Stimulated activated CD4-positive, alpha-beta T cell treated with anti-CD3 and anti-CD28 coated beads, Interleukin-4, amount 100 ng/mL, for 1 hour (primary cell): Measurements from ENCODE around the gene C1orf50.
A peak's percentile ranks its signal among the peaks of the same experiment; 100 is the strongest.

Experiments used
- DNase-seq: peaks from one replicate; pipeline ENCODE4 v3.0.0-alpha.2; 2020

The C1orf50 gene

GRCh38 chr1:42765269-42765668 is 1.8 kb upstream of the C1orf50 start:
- no peak for DNase-seq

- DNase-seq, result peak; percentile 56
These were observed 963 bp upstream of the C1orf50 start for GRCh38 chr1:42765832-42766740.

- DNase-seq, result no peak
These were observed 506 bp downstream of the C1orf50 start for GRCh38 chr1:42767510-42768000.

GRCh38 chr1:42768172-42768571 is 1.1 kb downstream of the C1orf50 start:
- DNase-seq, result no peak

- DNase-seq, result no peak
These were observed 2.8 kb downstream of the C1orf50 start for GRCh38 chr1:42769811-42770210.

GRCh38 chr1:42773420-42773819 is 6.4 kb downstream of the C1orf50 start:
- DNase-seq, result no peak

- no peak for DNase-seq
These were observed 8.0 kb downstream of the C1orf50 start for GRCh38 chr1:42774928-42775526.

- no peak for DNase-seq
These were observed 9.5 kb downstream of the C1orf50 start for GRCh38 chr1:42776502-42776901.

- peak; percentile 15 for DNase-seq
These were observed 10.8 kb downstream of the C1orf50 start for GRCh38 chr1:42777852-42778251.

- no peak for DNase-seq
These were observed 12.7 kb downstream of the C1orf50 start for GRCh38 chr1:42779725-42780124.

- DNase-seq, result no peak
These were observed 13.1 kb downstream of the C1orf50 start for GRCh38 chr1:42780176-42780575.

- DNase-seq, result no peak
These were observed 16.0 kb downstream of the C1orf50 start for GRCh38 chr1:42783092-42783491.

GRCh38 chr1:42784547-42784945 is 17.5 kb downstream of the C1orf50 start:
- no peak for DNase-seq

GRCh38 chr1:42784946-42785693 is 18.1 kb downstream of the C1orf50 start, which contains the start of gene TMEM269:
Gene TMEM269, plus strand, starts transcription at chr1:42784991. Its CDS starts 4,903 bp downstream, at chr1:42789894.
- DNase-seq, result peak; percentile 52

GRCh38 chr1:42786097-42786496 is 19.0 kb downstream of the C1orf50 start:
- DNase-seq, result no peak

GRCh38 chr1:42788021-42788420 is 21.0 kb downstream of the C1orf50 start:
- no peak for DNase-seq

- no peak for DNase-seq
These were observed 26.8 kb downstream of the C1orf50 start for GRCh38 chr1:42793824-42794223.

GRCh38 chr1:42797414-42797813 is 30.4 kb downstream of the C1orf50 start:
- DNase-seq, result no peak

- no peak for DNase-seq
These were observed 30.9 kb downstream of the C1orf50 start for GRCh38 chr1:42797979-42798378.

- DNase-seq, result no peak
These were observed 34.9 kb downstream of the C1orf50 start for GRCh38 chr1:42801832-42802473.

- DNase-seq, result no peak
These were observed 39.1 kb downstream of the C1orf50 start for GRCh38 chr1:42806171-42806570.

GRCh38 chr1:42806593-42806992 is 39.5 kb downstream of the C1orf50 start:
- no peak for DNase-seq
